GM23338 (cell line): ENCODE data around the gene PRPSAP2. TPM values are rescaled to one million over a fixed set of nuclear protein-coding genes. Genes with fewer than 3 reads are reported as not detected.
"Not testable (repeated sequence)": the region's sequence is repeated elsewhere in the genome, so short reads cannot be mapped to it uniquely, and the experiment has no call there.

Experiments used
- ATAC-seq: fragments of 200-7000 bp; cut with Tn5 transposase; 3 replicates; pipeline ENCODE4 v1.9.1; 2020
- DNase-seq: peaks from one replicate; pipeline ENCODE4 v3.0.0-alpha.2; 2015; ENCODE audit warnings: low spot score
- H2AFZ ChIP-seq: fragments of 200-600 bp; sonication (generic); 2 replicates; pipeline ENCODE4 v1.8.0; 2016; ENCODE audit warnings: antibody characterized with exemption, mild to moderate bottlenecking, moderate library complexity
- H3F3A ChIP-seq: fragments of 200-600 bp; sonication (generic); replicated peaks from 2 replicates; pipeline ENCODE4 v1.8.0; 2017; ENCODE audit warnings: antibody characterized with exemption, mixed run types, low read depth
- H3K27ac ChIP-seq: fragments of 200-600 bp; sonication (generic); 2 replicates; pipeline ENCODE4 v1.6.1; 2016; ENCODE audit warnings: low read depth
- H3K27me3 ChIP-seq: fragments of 200-600 bp; sonication (generic); 2 replicates; pipeline ENCODE4 v1.8.0; 2016; ENCODE audit warnings: mild to moderate bottlenecking, mixed run types, moderate library complexity; ENCODE audit not compliant: insufficient read depth
- H3K36me3 ChIP-seq: fragments of 200-600 bp; sonication (generic); 2 replicates; pipeline ENCODE4 v1.8.0; 2016; ENCODE audit warnings: mild to moderate bottlenecking; ENCODE audit not compliant: insufficient read depth
- H3K4me1 ChIP-seq: fragments of 200-600 bp; sonication (generic); 2 replicates; pipeline ENCODE4 v1.8.0; 2016; ENCODE audit warnings: mild to moderate bottlenecking, moderate library complexity; ENCODE audit not compliant: insufficient read depth
- H3K4me2 ChIP-seq: fragments of 200-600 bp; sonication (generic); 2 replicates; pipeline ENCODE4 v1.7.1; 2017; ENCODE audit warnings: mixed run types
- H3K4me3 ChIP-seq: fragments of 200-600 bp; sonication (generic); 2 replicates; pipeline ENCODE4 v1.6.1; 2016; ENCODE audit warnings: mixed run types
- H3K79me2 ChIP-seq: fragments of 200-600 bp; sonication (generic); replicated peaks from 2 replicates; pipeline ENCODE4 v1.8.0; 2017; ENCODE audit warnings: mild to moderate bottlenecking; ENCODE audit not compliant: insufficient read depth
- H3K9me2 ChIP-seq: fragments of 200-600 bp; sonication (generic); 2 replicates; pipeline ENCODE4 v1.8.0; 2017; ENCODE audit not compliant: insufficient read depth
- H4K20me1 ChIP-seq: fragments of 200-600 bp; sonication (generic); replicated peaks from 2 replicates; pipeline ENCODE4 v1.8.0; 2017; ENCODE audit warnings: mild to moderate bottlenecking; ENCODE audit not compliant: insufficient read depth
- H3K27ac Mint-ChIP-seq: 2 replicates; pipeline ENCODE4 v1.8.0; 2020; ENCODE audit warnings: inconsistent platforms, mild to moderate bottlenecking, moderate library complexity, mixed read lengths
- H3K27me3 Mint-ChIP-seq: 3 replicates; pipeline ENCODE4 v1.8.0; 2022; ENCODE audit warnings: low read depth, mild to moderate bottlenecking, moderate library complexity, mixed read lengths, inconsistent platforms; ENCODE audit not compliant: insufficient read depth, poor library complexity
- H3K36me3 Mint-ChIP-seq: 3 replicates; pipeline ENCODE4 v1.8.0; 2021; ENCODE audit warnings: low read depth, mild to moderate bottlenecking, inconsistent platforms, moderate library complexity, mixed read lengths
- H3K4me1 Mint-ChIP-seq: 3 replicates; pipeline ENCODE4 v1.8.0; 2020; ENCODE audit warnings: mild to moderate bottlenecking, inconsistent platforms, mixed read lengths
- H3K4me3 Mint-ChIP-seq: 3 replicates; pipeline ENCODE4 v1.8.0; 2021; ENCODE audit warnings: moderate library complexity, mild to moderate bottlenecking, inconsistent platforms, mixed read lengths
- H3K9me3 Mint-ChIP-seq: 3 replicates; pipeline ENCODE4 v1.8.0; 2020; ENCODE audit warnings: moderate library complexity, mild to moderate bottlenecking, inconsistent platforms, mixed read lengths
- CREB1 ChIP-seq: fragments of 250-450 bp; sonication (Bioruptor Pico); IDR thresholded peaks from 2 replicates; pipeline ENCODE4 v1.5.0; 2020; ENCODE audit warnings: low read depth, mild to moderate bottlenecking, moderate library complexity
- EZH2 ChIP-seq: fragments of 200-600 bp; sonication (generic); IDR thresholded peaks from one replicate; pipeline ENCODE4 v1.8.0; 2017; ENCODE audit warnings: antibody characterized with exemption, mild to moderate bottlenecking, low read depth; ENCODE audit not compliant: unreplicated experiment
- EZH2phosphoT487 ChIP-seq: fragments of 200-600 bp; sonication (generic); IDR thresholded peaks from one replicate; pipeline ENCODE4 v1.8.1; 2018; ENCODE audit warnings: antibody characterized with exemption; ENCODE audit not compliant: unreplicated experiment
- NANOG ChIP-seq: IDR thresholded peaks from 2 replicates; pipeline ENCODE4 v1.6.1; 2016; ENCODE audit warnings: antibody characterized with exemption, borderline replicate concordance
- ZNF114 ChIP-seq: fragments of 250-450 bp; sonication (Bioruptor Pico); IDR thresholded peaks from 2 replicates; pipeline ENCODE4 v1.5.0; 2020; ENCODE audit warnings: mild to moderate bottlenecking, moderate library complexity
- polyA plus RNA-seq: library from polyadenylated mRNA; unstranded; fragments of >200 nt; fragmentation: Nextera tagmentation; extraction: Ambion mirVana; gene quantifications from 2 replicates; pipeline ENCODE4 v1.2.1, GENCODE V29; 2016
- total RNA-seq: library from RNA; depleted of rRNA; stranded (reverse); fragments of >200 nt; shearing (Covaris generic); gene quantifications from 2 replicates; pipeline ENCODE4 v1.2.3, GENCODE V29; 2014
- TF ChIP-seq, protein P1 (sequence below), 2 experiments: fragments of 200-600 bp in 1 of 2; sonication (generic) in 1 of 2; conservative IDR thresholded peaks; 2 replicates each; pipeline versions ENCODE4 v1.5.1 to v1.6.1; 2016 to 2017; ENCODE audit warnings: antibody characterized with exemption in 2 of 2, low read depth in 2 of 2, mild to moderate bottlenecking in 2 of 2, moderate library complexity in 1 of 2
- TF ChIP-seq, protein P2 (sequence below): IDR thresholded peaks from 2 replicates; pipeline ENCODE4 v1.6.1; 2016; ENCODE audit warnings: antibody characterized with exemption

PRPSAP2 gene
- total and polyA plus RNA-seq, 2 experiments from 2014 or later: 34.6 to 54.4 TPM

DNA sequence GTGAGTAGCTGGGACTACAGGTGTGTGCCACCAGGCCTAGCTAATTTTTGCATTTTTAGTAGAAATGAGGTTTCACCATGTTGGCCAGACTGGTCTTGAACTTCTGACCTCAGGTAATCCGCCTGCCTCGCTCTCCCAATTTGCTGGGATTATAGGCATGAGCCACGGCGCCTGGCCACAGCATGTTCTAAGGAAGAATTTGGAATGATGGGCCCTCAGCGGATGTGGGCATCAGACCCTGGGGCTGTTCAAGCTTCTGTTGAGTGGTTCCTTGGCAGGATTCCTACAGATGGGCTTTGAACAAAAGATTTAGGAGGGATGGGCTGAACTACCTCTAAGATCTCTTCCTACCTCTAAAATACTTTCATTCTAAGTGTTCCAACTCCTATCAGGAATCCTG lies 4.1 kb downstream of the PRPSAP2 start:
- H3K36me3 ChIP-seq: peaks cover 10% of the 10 kb centered on the region
- peaks cover 12% of the 10 kb centered on the region for H3K4me1 Mint-ChIP-seq
- no peak overlapping the region for H3K4me3 ChIP-seq
- no peak overlapping the region for H3K27ac Mint-ChIP-seq
- H3K4me3 Mint-ChIP-seq: no peak overlapping the region
- no peak overlapping the region for H3K27ac ChIP-seq
- no peak overlapping the region for H3K4me2 ChIP-seq
- no peaks in the 10 kb centered on the region for H3K27me3 ChIP-seq
- H3K36me3 Mint-ChIP-seq: peaks cover 10% of the 10 kb centered on the region
- TF ChIP-seq CREB1 (CRISPR knock-in tag) (no peak), EZH2phosphoT487 (no peak), EZH2 (no peak), ZNF114 (no peak), NANOG (no peak)
- TF ChIP-seq, protein P1, sequence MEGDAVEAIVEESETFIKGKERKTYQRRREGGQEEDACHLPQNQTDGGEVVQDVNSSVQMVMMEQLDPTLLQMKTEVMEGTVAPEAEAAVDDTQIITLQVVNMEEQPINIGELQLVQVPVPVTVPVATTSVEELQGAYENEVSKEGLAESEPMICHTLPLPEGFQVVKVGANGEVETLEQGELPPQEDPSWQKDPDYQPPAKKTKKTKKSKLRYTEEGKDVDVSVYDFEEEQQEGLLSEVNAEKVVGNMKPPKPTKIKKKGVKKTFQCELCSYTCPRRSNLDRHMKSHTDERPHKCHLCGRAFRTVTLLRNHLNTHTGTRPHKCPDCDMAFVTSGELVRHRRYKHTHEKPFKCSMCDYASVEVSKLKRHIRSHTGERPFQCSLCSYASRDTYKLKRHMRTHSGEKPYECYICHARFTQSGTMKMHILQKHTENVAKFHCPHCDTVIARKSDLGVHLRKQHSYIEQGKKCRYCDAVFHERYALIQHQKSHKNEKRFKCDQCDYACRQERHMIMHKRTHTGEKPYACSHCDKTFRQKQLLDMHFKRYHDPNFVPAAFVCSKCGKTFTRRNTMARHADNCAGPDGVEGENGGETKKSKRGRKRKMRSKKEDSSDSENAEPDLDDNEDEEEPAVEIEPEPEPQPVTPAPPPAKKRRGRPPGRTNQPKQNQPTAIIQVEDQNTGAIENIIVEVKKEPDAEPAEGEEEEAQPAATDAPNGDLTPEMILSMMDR (conservative IDR thresholded peaks at IDR 0.05; ENCODE audit: low read depth in 2 of 2): no peak
- TF ChIP-seq, protein P2, sequence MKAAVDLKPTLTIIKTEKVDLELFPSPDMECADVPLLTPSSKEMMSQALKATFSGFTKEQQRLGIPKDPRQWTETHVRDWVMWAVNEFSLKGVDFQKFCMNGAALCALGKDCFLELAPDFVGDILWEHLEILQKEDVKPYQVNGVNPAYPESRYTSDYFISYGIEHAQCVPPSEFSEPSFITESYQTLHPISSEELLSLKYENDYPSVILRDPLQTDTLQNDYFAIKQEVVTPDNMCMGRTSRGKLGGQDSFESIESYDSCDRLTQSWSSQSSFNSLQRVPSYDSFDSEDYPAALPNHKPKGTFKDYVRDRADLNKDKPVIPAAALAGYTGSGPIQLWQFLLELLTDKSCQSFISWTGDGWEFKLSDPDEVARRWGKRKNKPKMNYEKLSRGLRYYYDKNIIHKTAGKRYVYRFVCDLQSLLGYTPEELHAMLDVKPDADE: no peak
- no peaks in the 10 kb centered on the region for H3F3A ChIP-seq
- peaks cover 17% of the 10 kb centered on the region for H4K20me1 ChIP-seq
- ATAC-seq (no peak), DNase-seq (no peak)
- H3K79me2 ChIP-seq: peaks cover 75% of the 10 kb centered on the region
- H3K9me3 Mint-ChIP-seq: no peaks in the 10 kb centered on the region
- H3K9me2 ChIP-seq: no peaks in the 10 kb centered on the region
- H3K27me3 Mint-ChIP-seq: no peaks in the 10 kb centered on the region
- H3K4me1 ChIP-seq: peaks cover 9% of the 10 kb centered on the region
- no peak overlapping the region for H2AFZ ChIP-seq

DNA sequence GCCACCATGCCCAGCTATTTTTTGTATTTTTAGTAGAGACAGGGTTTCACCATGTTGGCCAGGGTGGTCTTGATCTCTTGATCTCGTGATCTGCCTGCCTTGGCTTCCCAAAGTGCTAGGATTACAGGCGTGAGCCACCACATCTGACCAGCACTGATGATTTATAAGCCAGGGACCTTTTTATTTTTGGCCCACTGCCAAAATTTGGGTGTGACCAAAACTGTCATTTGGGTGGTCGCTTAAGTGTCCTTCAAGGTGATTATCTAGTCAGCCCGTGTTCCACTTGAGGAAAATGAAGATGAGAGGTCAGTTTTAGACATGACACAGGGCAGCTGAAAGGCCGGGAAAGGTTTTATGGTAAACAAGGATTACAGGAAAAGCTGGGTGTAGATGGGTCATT lies 7.1 kb downstream of the PRPSAP2 start:
- H3K4me3 Mint-ChIP-seq, H2AFZ ChIP-seq, H3K9me2 ChIP-seq, H3K4me1 ChIP-seq, H3K4me1 Mint-ChIP-seq, H3K9me3 Mint-ChIP-seq, ATAC-seq, H3K27me3 ChIP-seq, H3K4me3 ChIP-seq, H3K4me2 ChIP-seq, H3F3A ChIP-seq, H3K27ac Mint-ChIP-seq, H3K27ac ChIP-seq, H3K27me3 Mint-ChIP-seq, DNase-seq: not testable (repeated sequence)
- peaks cover 26% of the 10 kb centered on the region for H3K36me3 Mint-ChIP-seq
- peaks cover 18% of the 10 kb centered on the region for H3K36me3 ChIP-seq
- H4K20me1 ChIP-seq: peaks cover 18% of the 10 kb centered on the region
- H3K79me2 ChIP-seq: peaks cover 58% of the 10 kb centered on the region
